Measurements from ENCODE around the gene TMEM120A.

DNA sequence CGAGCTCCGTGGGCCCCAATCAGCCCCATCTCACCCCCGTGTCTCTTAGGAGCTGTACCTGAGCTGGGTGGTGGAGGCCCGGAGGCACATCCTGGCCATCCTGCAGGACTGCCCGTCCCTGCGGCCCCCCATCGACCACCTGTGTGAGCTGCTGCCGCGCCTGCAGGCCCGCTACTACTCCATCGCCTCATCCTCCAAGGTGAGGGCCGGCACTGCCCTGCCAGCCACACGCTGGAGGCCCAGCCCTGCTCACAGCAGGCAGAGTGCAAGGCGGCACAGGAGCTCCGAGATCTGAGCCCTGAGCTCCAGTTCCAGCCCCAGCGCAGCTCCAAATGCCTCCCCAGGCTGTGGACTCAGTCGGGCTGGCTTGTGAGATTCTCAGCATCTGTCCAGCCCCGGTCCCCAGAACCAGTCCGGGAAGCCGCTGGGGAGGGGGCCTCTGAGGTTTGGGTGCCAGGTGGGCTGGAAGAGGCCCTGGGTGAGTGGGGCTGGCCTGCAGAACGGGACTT lies 9.3 kb downstream of the TMEM120A start:
- TF ChIP-seq, protein P1, sequence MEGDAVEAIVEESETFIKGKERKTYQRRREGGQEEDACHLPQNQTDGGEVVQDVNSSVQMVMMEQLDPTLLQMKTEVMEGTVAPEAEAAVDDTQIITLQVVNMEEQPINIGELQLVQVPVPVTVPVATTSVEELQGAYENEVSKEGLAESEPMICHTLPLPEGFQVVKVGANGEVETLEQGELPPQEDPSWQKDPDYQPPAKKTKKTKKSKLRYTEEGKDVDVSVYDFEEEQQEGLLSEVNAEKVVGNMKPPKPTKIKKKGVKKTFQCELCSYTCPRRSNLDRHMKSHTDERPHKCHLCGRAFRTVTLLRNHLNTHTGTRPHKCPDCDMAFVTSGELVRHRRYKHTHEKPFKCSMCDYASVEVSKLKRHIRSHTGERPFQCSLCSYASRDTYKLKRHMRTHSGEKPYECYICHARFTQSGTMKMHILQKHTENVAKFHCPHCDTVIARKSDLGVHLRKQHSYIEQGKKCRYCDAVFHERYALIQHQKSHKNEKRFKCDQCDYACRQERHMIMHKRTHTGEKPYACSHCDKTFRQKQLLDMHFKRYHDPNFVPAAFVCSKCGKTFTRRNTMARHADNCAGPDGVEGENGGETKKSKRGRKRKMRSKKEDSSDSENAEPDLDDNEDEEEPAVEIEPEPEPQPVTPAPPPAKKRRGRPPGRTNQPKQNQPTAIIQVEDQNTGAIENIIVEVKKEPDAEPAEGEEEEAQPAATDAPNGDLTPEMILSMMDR (IDR thresholded peaks at IDR 0.05), result no peak
- no peak for TF ChIP-seq EP300 (IDR thresholded peaks at IDR 0.05)
- no peak for TF ChIP-seq POLR2AphosphoS5 (IDR thresholded peaks at IDR 0.05)
- no peak for TF ChIP-seq POLR2A (IDR thresholded peaks at IDR 0.05)
